Brain microvascular endothelial cell (primary cell): Measurements from ENCODE around the gene EPG5.

Source experiments
- DNase-seq: peaks from one replicate; pipeline ENCODE4 v3.0.0-alpha.2; 2020
- H3K27ac ChIP-seq: fragments of 250-450 bp; sonication (Bioruptor Pico); 2 replicates; pipeline ENCODE4 v1.5.1; 2020; ENCODE audit warnings: mild to moderate bottlenecking, moderate library complexity
- H3K27me3 ChIP-seq: fragments of 250-450 bp; sonication (Bioruptor Pico); replicated peaks from 2 replicates; pipeline ENCODE4 v1.5.1; 2020; ENCODE audit warnings: mild to moderate bottlenecking
- H3K36me3 ChIP-seq: fragments of 250-450 bp; sonication (Bioruptor Pico); replicated peaks from 2 replicates; pipeline ENCODE4 v1.5.1; 2020; ENCODE audit warnings: mild to moderate bottlenecking
- H3K4me3 ChIP-seq: 2 replicates; pipeline ENCODE4 v1.5.1; 2011; ENCODE audit warnings: low read depth, mild to moderate bottlenecking, control low read depth, low read length, moderate library complexity
- CTCF ChIP-seq: IDR thresholded peaks from 2 replicates; pipeline ENCODE4 v1.5.1; 2011; ENCODE audit warnings: low read depth, mild to moderate bottlenecking, moderate library complexity, low read length, control low read depth, inconsistent platforms; ENCODE audit errors: missing control alignments
- in situ Hi-C: cut with HindIII; loops from 2 replicates; pipeline ENCODE4 v1.10.0; 2017; ENCODE audit warnings: low sequenced_read_pairs, low pct_ligation_motif_present

The EPG5 gene

GRCh38 chr18:45957100-45957499 is 10.0 kb downstream of the EPG5 start:
- H3K27ac ChIP-seq = peak overlapping the region; percentile 70
- no peak overlapping the region for H3K4me3 ChIP-seq
- peaks cover 16% of the 10 kb centered on the region for H3K36me3 ChIP-seq
- in situ Hi-C loops = no loop called here
- no peaks in the 10 kb centered on the region for H3K27me3 ChIP-seq
- TF ChIP-seq CTCF = no peak
- peak; percentile 48 for DNase-seq

GRCh38 chr18:45954070-45954934 is 12.8 kb downstream of the EPG5 start:
- Histone ChIP-seq H3K4me3 (no peak overlapping the region), H3K27ac (peak overlapping the region; percentile 62), H3K27me3 (no peaks in the 10 kb centered on the region), H3K36me3 (peaks cover 18% of the 10 kb centered on the region)
- no peak for TF ChIP-seq CTCF
- peak; percentile 86 for DNase-seq
- in situ Hi-C loops = no loop called here

DNA sequence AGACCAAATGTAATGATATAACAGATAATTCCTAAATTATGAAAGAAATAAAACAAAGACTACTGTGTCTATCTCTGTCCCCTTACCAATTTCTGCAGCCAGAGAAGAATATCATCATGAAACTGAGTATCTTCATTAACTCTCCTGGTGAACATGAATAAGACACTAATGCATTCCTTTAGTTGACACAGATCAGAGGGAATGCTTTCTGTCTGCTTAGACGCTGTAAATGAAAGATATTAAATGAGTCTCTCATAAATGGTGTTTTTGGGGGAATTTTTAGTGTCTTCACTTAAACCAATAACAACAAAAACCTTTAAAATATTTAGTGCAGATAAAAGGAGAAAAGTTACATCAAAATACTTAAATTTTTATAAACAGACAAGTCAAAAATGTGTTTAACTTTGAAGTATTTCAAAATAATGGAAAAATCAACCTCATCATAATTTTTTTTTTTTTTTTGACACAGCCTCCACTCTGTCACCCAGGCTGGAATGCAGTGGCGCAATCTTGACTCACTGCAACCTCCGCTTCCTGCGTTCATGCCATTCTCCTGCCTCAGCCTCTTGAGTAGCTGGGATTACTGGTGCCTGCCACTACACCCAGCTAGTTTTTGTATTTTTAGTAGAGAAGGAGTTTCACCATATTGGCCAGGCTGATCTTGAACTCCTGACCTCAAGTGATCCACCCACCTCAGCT is 16.0 kb downstream of the EPG5 start:
- in situ Hi-C loops = no loop called here
- DNase-seq = peak; percentile 96
- no peak for TF ChIP-seq CTCF
- Histone ChIP-seq H3K36me3 (peaks cover 45% of the 10 kb centered on the region), H3K27me3 (no peaks in the 10 kb centered on the region), H3K4me3 (no peak overlapping the region), H3K27ac (peak overlapping the region; percentile 72)

DNA sequence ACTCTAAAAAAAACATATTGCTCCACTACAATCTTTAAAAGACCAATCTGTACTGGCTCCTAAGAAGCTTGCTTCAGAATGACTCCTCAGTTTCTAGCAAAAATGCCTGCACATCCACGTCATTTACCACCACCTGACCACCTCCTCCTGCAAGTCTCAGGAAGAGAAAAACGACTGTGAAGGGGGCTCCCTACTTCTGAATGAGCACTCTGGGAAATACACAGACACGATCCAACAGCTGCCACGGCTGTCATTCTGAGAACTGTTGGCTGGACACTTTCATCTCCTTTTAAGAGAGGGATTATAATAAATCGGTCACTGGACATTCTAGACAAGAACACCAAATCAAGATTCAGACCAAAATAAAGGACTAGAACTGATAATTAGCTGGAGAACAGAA is 21.5 kb downstream of the EPG5 start:
- in situ Hi-C loops = no loop called here
- DNase-seq = no peak
- H3K27me3 ChIP-seq = no peaks in the 10 kb centered on the region
- H3K4me3 ChIP-seq = no peak overlapping the region
- H3K27ac ChIP-seq = no peak overlapping the region
- TF ChIP-seq CTCF = no peak
- H3K36me3 ChIP-seq = peaks cover 74% of the 10 kb centered on the region

DNA sequence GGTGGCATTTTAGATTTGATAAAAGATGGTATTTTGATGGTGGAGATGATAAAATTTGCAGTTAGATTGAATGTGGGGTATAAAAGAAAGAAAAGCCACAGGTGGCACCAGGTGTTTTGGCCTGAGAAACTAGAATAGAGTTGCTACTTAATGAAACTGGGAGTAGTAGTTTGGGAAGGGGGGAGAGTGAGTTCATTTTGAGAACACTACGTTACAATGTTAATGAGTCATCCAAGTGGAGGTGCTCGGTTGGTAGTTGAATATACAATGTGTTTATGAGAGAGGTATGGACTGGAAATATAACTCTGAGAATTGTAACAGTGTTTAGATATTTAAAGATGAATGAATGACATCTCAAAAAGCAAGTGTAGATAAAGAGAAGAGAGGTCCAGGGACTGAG is 26.4 kb downstream of the EPG5 start:
- no peak for TF ChIP-seq CTCF
- no peak for DNase-seq
- Histone ChIP-seq H3K4me3 (no peak overlapping the region), H3K27ac (no peak overlapping the region), H3K36me3 (peaks cover 74% of the 10 kb centered on the region), H3K27me3 (no peaks in the 10 kb centered on the region)
- in situ Hi-C loops = no loop called here
